Right renal pelvis (tissue), 4 donors: Measurements from ENCODE around the gene ROBO4. TPM values are rescaled to one million over a fixed set of nuclear protein-coding genes. Genes with fewer than 3 reads are reported as not detected.

ENCODE experiments used
- DNase-seq, 4 donors: peaks; one replicate each; pipeline ENCODE4 v3.0.0-alpha.2; 2013; ENCODE audit warnings: low read depth in 4 of 4, low spot score in 3 of 4, missing footprints in 1 of 4
- polyA plus RNA-seq, 4 donors: library from polyadenylated mRNA; unstranded; fragments of 120-200 nt; gene quantifications; one replicate each; pipeline ENCODE4 v1.2.1, GENCODE V29; 2013; ENCODE audit not compliant: insufficient read length in 4 of 4

The ROBO4 gene
- polyA plus RNA-seq, 4 donors = 18.3 to 23.1 (median 20.7) TPM

DNA sequence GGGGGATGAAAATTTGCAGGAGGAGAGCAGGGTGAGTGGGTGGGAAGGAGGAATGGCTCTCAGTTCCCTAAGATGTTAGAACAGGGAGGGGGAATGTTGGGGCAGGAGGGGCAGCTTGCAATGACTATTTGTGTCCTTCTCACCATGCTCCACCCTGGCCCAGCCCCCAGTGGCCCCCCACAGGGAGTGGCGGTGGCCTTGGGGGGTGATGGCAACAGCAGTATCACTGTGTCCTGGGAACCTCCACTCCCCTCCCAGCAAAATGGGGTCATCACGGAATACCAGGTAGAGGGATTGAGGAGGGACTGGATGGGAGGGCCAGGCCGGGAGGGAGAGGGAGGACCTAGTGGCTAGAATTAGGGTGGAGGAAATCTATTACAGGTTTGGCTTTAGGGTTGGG lies 22.3 kb downstream of the ROBO4 start:
- no peak for DNase-seq

GRCh38 chr11:124874571-124875255 lies 23.0 kb downstream of the ROBO4 start:
- no peak for DNase-seq

GRCh38 chr11:124873951-124874350 lies 23.7 kb downstream of the ROBO4 start:
- DNase-seq = no peak

DNA sequence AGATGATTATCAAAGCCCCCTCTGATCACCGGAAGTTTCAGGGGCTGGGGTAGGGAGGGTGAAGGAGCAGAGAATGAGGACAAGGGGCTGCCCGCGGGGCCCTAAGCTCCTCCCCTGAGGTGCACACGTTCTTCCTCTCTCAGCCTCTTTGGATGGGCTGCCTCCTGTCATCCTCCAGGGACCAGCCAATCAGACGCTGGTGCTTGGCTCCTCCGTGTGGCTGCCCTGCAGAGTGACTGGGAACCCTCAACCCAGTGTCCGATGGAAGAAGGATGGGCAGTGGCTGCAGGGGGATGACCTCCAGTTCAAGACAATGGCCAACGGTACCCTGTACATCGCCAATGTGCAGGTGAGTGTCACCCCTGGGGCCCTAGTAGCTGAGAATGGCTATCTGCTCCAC lies 24.9 kb downstream of the ROBO4 start:
- DNase-seq = no peak

GRCh38 chr11:124872280-124872679 lies 25.4 kb downstream of the ROBO4 start:
- no peak for DNase-seq

DNA sequence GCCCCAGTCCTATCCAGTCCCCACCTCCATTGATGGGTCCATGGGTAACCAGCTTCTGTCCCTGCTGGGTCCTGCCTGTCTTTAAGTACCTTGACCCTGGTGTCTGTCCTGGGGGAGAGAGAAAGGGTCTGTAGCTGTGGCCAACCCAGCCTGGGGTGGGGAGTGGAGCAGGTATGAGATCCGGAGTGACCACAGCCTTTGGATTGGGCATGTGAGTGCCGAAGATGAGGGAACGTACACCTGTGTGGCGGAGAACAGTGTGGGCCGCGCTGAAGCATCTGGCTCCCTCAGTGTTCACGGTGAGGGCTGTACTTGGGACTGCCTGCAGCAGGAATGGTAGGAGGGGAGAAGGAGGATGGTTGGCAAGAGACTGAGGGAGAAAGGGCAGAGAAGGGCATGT lies 27.2 kb downstream of the ROBO4 start:
- no peak for DNase-seq

DNA sequence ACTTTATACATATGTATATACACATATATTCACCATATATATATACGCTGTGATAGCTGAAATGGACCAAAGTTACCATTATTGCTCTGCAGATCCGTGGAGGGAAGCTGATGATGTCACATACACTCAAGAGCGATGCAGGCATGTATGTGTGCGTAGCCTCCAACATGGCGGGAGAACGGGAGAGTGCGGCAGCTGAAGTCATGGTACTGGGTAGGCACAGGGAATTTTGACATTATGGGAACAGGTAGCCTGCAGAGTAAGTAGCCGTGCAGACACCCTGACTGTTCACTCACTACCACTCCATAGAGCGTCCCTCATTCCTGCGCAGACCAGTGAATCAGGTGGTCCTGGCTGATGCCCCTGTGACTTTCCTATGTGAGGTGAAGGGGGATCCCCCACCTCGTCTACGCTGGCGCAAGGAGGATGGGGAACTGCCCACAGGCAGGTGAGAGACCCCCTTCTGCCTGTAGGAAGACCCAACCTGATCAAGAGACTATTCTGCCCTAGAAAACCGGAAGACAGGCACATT lies 27.7 kb downstream of the ROBO4 start:
- DNase-seq = no peak

DNA sequence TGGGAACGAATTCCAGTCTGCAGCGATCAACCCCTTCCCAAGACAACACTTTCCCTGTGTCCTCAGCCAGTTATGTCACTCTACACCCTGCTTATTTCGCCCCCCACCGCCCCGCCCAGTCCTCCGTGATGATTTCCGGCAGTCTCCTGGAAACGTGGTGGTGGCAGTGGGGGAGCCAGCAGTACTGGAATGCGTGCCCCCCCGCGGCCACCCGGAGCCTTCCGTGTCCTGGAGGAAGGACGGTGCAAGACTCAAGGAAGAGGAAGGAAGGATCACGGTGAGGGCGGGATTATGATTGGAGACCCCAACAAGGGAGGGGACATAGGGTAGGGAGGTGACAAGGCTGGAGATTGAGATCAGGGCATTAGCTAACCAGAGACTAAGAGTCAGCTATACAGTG lies 28.3 kb downstream of the ROBO4 start:
- DNase-seq = no peak

DNA sequence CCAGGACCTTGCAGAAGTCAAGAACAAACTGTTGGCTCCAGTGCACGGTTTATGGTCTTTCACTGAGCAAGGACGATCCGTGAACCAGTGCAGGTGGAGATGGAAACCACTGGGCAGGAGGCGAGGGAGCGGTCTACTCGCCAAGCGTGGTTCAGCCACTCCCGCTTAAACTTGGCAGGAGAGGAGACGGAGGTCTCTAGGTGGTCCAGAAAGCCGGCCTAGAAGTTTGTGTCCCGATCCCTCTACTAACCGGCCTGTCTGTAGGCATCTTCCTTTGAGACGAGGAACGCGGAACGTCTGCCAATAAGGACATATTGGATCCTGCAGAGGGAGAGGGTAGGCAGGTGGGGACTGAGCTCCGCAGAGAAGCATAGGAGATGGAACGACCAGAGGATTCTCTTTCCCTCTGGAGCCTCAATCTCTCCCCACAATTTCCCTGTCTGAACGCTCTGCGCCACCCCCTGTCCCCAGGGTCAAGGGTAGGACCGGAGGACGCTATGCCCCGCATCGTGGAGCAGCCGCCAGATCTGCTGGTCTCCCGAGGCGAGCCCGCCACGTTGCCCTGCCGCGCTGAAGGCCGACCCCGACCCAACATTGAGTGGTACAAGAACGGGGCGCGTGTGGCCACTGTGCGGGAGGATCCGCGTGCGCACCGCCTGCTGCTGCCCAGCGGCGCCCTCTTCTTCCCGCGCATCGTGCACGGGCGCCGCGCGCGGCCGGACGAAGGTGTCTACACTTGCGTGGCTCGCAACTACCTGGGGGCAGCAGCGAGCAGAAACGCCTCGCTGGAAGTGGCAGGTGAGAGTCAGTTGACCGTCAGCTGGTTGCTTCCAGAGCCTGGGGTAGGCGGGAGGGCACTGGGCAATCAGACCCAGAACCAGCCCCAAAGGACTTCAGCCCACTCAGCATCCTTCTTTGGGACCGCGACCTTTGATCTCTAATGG lies 29.1 kb downstream of the ROBO4 start:
- DNase-seq = no peak

DNA sequence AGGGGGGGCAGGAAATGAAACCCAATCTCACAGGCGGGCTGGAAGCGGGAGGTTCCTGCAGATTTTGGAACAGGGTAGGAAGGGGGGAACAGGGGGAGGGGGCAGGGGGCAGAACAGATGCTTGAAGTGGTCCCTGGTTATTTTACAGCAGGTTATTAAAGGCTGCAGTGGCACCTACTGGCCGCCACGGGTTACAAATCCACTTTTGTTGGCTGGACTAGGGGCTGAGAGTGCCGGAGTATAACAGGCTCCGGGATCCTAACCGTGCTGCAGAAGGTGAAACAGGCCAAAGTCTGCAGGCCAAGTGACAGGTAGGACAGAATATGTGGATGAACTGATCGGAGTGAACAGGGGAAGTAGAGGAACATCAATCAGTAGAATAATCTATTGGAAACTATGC lies 30.0 kb downstream of the ROBO4 start:
- DNase-seq = no peak

DNA sequence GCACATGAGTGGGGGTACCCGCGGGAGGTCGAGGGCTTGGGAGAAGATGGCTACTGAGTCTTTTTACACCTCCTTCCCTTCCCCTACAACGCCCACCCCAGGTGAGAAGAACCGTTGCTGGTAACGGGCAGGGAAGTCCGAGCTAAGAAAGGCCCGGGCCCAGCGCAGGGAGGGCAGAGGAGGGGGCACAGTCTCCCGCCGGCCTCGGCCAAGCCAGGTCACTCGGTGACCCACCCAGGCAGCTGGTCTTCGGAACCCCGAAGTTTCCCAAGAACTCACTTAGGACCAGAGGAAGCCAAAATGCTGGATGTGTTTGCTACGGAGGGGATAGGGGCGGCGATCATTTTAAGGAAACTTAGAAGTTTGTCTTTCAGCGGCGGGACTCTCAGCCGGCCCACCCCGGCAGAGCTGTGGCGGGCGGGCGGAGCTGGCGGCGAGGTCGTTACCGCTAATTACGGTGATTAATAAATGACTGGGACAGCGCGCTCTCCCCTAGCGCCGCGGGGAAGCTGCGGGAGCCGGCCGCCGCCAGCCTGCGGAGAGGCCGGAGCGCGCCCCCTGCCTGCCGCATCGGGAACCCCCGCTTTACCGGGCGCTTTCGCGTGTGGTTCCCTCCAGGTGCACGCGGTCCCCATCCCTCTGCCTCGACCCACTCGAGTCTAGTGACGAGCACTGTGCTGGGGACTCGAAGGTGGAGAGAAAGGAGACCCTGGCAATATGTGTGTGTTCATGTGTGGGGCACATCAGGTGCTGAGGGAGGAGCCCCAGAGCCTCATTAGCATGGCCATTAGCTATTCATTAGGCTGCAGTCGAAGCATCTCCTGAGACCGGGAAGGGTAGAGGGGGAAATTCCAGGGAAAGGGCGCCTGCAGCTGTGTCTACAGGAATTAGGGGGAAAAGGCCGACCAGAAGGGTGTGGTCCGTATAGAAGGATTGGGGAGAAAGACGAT lies 31.5 kb downstream of the ROBO4 start:
- DNase-seq = no peak

DNA sequence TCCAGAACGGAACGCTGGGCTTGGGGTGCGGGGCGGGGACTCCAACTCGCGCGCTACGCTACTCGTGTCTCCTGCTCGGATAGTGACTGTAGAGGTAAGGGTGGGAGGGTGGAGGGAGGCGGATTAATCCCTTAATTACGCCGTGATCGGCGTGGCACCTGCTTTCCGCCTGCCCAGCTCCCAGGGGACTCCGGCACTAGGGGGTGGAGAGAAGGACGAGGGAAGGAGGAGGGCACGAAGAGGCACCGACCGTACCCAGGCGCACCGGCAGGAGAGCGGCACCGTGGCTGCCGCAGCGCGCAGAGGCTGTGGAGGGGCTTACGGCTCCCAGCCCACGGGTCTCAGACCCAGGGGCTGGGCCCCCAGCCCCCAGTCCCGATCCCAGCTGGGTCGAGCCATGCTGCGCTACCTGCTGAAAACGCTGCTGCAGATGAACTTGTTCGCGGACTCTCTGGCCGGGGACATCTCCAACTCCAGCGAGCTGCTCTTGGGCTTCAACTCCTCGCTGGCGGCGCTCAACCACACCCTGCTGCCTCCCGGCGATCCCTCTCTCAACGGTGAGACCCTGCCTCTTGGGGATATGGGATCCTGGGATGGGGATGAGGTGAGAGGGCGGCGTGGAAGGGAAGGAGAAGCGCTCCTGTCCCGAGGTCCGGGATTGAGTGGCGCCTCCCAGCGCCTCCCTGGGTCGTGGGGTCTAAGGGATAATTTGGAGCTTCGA lies 32.3 kb downstream of the ROBO4 start, which contains the start of gene ROBO3:
TSS of gene ROBO3 (plus strand) at position 252 of the 721 bp plus-strand sequence. CDS start at position 398, 146 bp downstream.
- DNase-seq = no peak

- no peak for DNase-seq
Observed at GRCh38 chr11:124864892-124865180, 32.8 kb downstream of the ROBO4 start.

DNA sequence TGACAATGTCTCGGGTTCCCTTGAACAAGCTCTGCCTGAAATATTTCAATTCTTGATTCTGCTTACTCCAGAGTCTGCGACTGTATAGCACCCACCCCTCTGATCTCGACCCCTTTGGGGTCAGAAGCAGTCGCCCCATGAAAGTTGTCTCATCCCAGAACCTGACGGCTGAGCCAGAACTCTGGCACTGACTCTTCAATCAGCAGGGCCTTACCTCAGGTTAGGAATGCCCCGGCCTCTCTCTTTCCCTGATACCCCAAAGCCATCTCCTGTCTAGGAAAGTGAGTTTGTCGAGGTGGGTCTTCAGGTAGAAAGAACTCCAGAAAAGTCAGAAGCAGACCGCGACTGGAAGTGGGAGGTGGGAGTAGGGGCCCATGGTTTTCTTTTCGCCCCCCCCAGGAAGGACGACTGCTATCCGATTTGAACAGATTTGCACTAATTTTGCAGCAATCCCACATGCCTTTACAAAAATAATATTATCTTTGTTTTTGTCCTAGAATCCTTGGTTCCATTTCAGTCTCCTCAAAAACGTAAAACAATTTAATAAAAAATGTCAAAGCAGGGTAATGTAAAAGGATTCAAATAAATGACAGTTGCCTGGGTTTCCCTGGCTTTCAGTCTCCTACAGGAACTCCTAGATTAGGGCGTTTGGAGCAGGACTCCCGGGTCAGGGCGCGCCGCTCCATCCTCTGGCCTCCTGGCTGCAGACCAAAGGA lies 33.3 kb downstream of the ROBO4 start:
- DNase-seq = no peak

- DNase-seq = no peak
Observed at GRCh38 chr11:124863826-124864165, 33.9 kb downstream of the ROBO4 start.

DNA sequence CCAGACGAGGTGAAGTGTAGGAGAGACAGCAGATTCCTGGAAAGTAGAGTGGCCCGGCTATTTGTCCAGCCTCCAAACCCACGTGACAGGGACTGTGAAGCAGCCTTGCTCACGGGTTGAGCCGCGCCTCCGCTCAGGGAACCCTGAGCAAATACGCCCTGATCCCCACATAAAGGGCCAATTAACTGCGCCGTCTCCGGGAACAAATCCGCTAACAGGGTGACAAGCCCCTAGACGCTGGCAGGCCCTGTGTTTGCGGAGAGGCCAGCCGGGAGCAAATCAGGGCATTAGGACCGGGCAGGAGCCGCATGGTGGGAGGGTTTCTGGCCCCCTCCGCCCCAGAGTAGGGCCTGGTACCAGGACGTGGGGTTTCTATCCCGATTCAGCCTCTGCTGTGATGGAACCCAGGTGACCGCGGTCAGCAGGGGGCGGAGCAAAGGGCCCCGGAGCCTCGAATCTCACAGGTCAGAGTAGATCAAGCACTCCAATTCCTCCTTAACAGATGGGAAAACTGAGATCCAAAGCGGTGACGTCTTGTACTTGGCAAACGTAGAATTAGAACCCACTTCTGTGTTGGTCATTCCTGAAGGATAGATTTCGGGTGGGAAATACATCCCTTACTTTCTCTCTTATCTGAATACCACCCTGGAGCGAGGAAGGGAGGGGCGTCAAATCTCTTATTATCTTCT lies 34.4 kb downstream of the ROBO4 start:
- no peak for DNase-seq

DNA sequence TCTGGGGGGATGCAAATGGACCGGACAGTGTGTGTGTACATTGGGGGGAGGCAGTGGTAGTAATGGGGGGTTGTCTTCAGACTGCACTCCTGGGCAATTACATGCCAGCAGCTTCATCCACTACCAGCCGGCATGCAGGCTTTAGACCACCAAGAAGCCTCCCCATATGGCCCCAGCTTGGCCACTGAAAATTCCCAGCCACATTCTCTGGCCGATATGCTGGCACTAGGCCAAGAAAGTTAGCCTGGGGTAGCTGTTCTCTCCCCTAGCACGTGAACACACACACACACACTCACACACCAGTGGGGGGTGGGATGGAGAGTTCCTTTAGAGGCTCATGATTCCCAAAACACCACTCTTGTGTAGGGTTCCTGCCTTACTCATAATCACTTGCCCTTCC lies 36.0 kb downstream of the ROBO4 start:
- DNase-seq = no peak

- DNase-seq = no peak
Observed at GRCh38 chr11:124859171-124859570, 38.5 kb downstream of the ROBO4 start.
